ENCODE data around the gene STAT5B.

STAT5B gene

GRCh38 chr17:42179911-42180410, 96.2 kb downstream of the STAT5B start:
- DNase-seq (ENCODE audit: low read depth, low spot score): no peak

- no peak for DNase-seq (ENCODE audit: low read depth, low spot score)
These were observed 96.9 kb downstream of the STAT5B start for GRCh38 chr17:42179335-42179734.

- DNase-seq (ENCODE audit: low read depth, low spot score): no peak
These were observed 97.4 kb downstream of the STAT5B start for GRCh38 chr17:42178817-42179216.

GRCh38 chr17:42177684-42178083, 98.5 kb downstream of the STAT5B start:
- DNase-seq (ENCODE audit: low read depth, low spot score): no peak

GRCh38 chr17:42174126-42174783, 101.9 kb downstream of the STAT5B start:
- DNase-seq (ENCODE audit: low read depth, low spot score): no peak

- no peak for DNase-seq (ENCODE audit: low read depth, low spot score)
These were observed 104.4 kb downstream of the STAT5B start for GRCh38 chr17:42171831-42172230.

GRCh38 chr17:42169351-42169750, 106.8 kb downstream of the STAT5B start:
- no peak for DNase-seq (ENCODE audit: low read depth, low spot score)

- no peak for DNase-seq (ENCODE audit: low read depth, low spot score)
These were observed 108.4 kb downstream of the STAT5B start for GRCh38 chr17:42167807-42168206.

GRCh38 chr17:42166196-42166763, 109.9 kb downstream of the STAT5B start:
- DNase-seq (ENCODE audit: low read depth, low spot score): no peak

GRCh38 chr17:42165751-42166150, 110.4 kb downstream of the STAT5B start:
- no peak for DNase-seq (ENCODE audit: low read depth, low spot score)

GRCh38 chr17:42163696-42164407, 112.3 kb downstream of the STAT5B start:
- DNase-seq (ENCODE audit: low read depth, low spot score): no peak

GRCh38 chr17:42163113-42163512, 113.1 kb downstream of the STAT5B start:
- no peak for DNase-seq (ENCODE audit: low read depth, low spot score)

- DNase-seq (ENCODE audit: low read depth, low spot score): no peak
These were observed 115.7 kb downstream of the STAT5B start for GRCh38 chr17:42160531-42160910.

GRCh38 chr17:42159796-42160530, 116.2 kb downstream of the STAT5B start:
- DNase-seq (ENCODE audit: low read depth, low spot score): no peak

GRCh38 chr17:42155614-42156045, 120.6 kb downstream of the STAT5B start:
- no peak for DNase-seq (ENCODE audit: low read depth, low spot score)

- no peak for DNase-seq (ENCODE audit: low read depth, low spot score)
These were observed 122.1 kb downstream of the STAT5B start for GRCh38 chr17:42153919-42154742.
